Measurements from ENCODE around the gene SERINC2. TPM values are rescaled to one million over a fixed set of nuclear protein-coding genes. Genes with fewer than 3 reads are reported as not detected.

SERINC2 gene
- total RNA-seq, 1 donor from 2014 or later: 30.4 TPM

- Mint-ChIP-seq H3K36me3 (ENCODE audit: low read depth, unreplicated experiment) (peaks cover 2% of the 10 kb centered on the region), H3K27me3 (ENCODE audit: low read depth, unreplicated experiment) (peaks cover 13% of the 10 kb centered on the region), H3K9me3 (ENCODE audit: unreplicated experiment) (peaks cover 18% of the 10 kb centered on the region), H3K4me1 (ENCODE audit: low read depth, unreplicated experiment) (no peaks in the 10 kb centered on the region), H3K4me3 (ENCODE audit: unreplicated experiment) (no peak overlapping the region), H3K27ac (ENCODE audit: unreplicated experiment) (no peak overlapping the region)
- Histone ChIP-seq H4K20me1 (ENCODE audit: insufficient read depth, low read length) (no peaks in the 10 kb centered on the region), H3K4me1 (ENCODE audit: insufficient read depth, low read length) (no peaks in the 10 kb centered on the region), H3K9me3 (ENCODE audit: insufficient read depth, low read depth, low read length) (peaks cover 3% of the 10 kb centered on the region), H2AFZ (ENCODE audit: low read depth, low read length) (no peak overlapping the region), H3K9ac (ENCODE audit: low read length) (no peak overlapping the region), H3K4me3 (ENCODE audit: insufficient read depth, low read depth, low read length) (no peak overlapping the region), H3K27me3 (ENCODE audit: insufficient read depth, low read length) (peaks cover 3% of the 10 kb centered on the region), H3K4me2 (ENCODE audit: low read length) (no peak overlapping the region), H3K36me3 (ENCODE audit: insufficient read depth, low read length) (no peaks in the 10 kb centered on the region), H3K27ac (ENCODE audit: low read depth, low read length) (no peak overlapping the region), H3K79me2 (ENCODE audit: insufficient read depth, low read length) (no peaks in the 10 kb centered on the region)
- FAIRE-seq: no peak
- DNase-seq (ENCODE audit: low read depth): no peak
- TF ChIP-seq CTCF (IDR thresholded peaks at IDR 0.05; ENCODE audit: insufficient read depth, low read depth, low read length): no peak
- TF ChIP-seq EZH2 (IDR thresholded peaks at IDR 0.05; ENCODE audit: insufficient read depth, low read length): no peak
Measured at GRCh38 chr1:31441558-31441957, 28.5 kb downstream of the SERINC2 start.

GRCh38 chr1:31441970-31442647 is 29.1 kb downstream of the SERINC2 start:
- Histone ChIP-seq H3K9ac (ENCODE audit: low read length) (no peak overlapping the region), H4K20me1 (ENCODE audit: insufficient read depth, low read length) (no peaks in the 10 kb centered on the region), H3K27me3 (ENCODE audit: insufficient read depth, low read length) (peaks cover 3% of the 10 kb centered on the region), H3K36me3 (ENCODE audit: insufficient read depth, low read length) (no peaks in the 10 kb centered on the region), H3K4me3 (ENCODE audit: insufficient read depth, low read depth, low read length) (no peak overlapping the region), H3K4me1 (ENCODE audit: insufficient read depth, low read length) (no peaks in the 10 kb centered on the region), H3K27ac (ENCODE audit: low read depth, low read length) (no peak overlapping the region), H3K4me2 (ENCODE audit: low read length) (no peak overlapping the region), H3K79me2 (ENCODE audit: insufficient read depth, low read length) (no peaks in the 10 kb centered on the region), H3K9me3 (ENCODE audit: insufficient read depth, low read depth, low read length) (peaks cover 3% of the 10 kb centered on the region), H2AFZ (ENCODE audit: low read depth, low read length) (no peak overlapping the region)
- peaks cover 13% of the 10 kb centered on the region for H3K27me3 Mint-ChIP-seq (ENCODE audit: low read depth, unreplicated experiment)
- H3K4me3 Mint-ChIP-seq (ENCODE audit: unreplicated experiment): no peak overlapping the region
- TF ChIP-seq EZH2 (IDR thresholded peaks at IDR 0.05; ENCODE audit: insufficient read depth, low read length) (no peak), CTCF (IDR thresholded peaks at IDR 0.05; ENCODE audit: insufficient read depth, low read depth, low read length) (no peak)
- peaks cover 2% of the 10 kb centered on the region for H3K36me3 Mint-ChIP-seq (ENCODE audit: low read depth, unreplicated experiment)
- H3K9me3 Mint-ChIP-seq (ENCODE audit: unreplicated experiment): peaks cover 18% of the 10 kb centered on the region
- no peak overlapping the region for H3K27ac Mint-ChIP-seq (ENCODE audit: unreplicated experiment)
- FAIRE-seq (no peak), DNase-seq (ENCODE audit: low read depth) (no peak)
- H3K4me1 Mint-ChIP-seq (ENCODE audit: low read depth, unreplicated experiment): no peaks in the 10 kb centered on the region

- FAIRE-seq (no peak), DNase-seq (ENCODE audit: low read depth) (no peak)
- Histone ChIP-seq H3K36me3 (ENCODE audit: insufficient read depth, low read length) (no peaks in the 10 kb centered on the region), H3K27ac (ENCODE audit: low read depth, low read length) (no peak overlapping the region), H3K79me2 (ENCODE audit: insufficient read depth, low read length) (no peaks in the 10 kb centered on the region), H3K9ac (ENCODE audit: low read length) (no peak overlapping the region), H3K4me1 (ENCODE audit: insufficient read depth, low read length) (no peaks in the 10 kb centered on the region), H3K9me3 (ENCODE audit: insufficient read depth, low read depth, low read length) (peaks cover 3% of the 10 kb centered on the region), H4K20me1 (ENCODE audit: insufficient read depth, low read length) (no peaks in the 10 kb centered on the region), H2AFZ (ENCODE audit: low read depth, low read length) (no peak overlapping the region), H3K4me2 (ENCODE audit: low read length) (no peak overlapping the region), H3K27me3 (ENCODE audit: insufficient read depth, low read length) (peaks cover 3% of the 10 kb centered on the region), H3K4me3 (ENCODE audit: insufficient read depth, low read depth, low read length) (no peak overlapping the region)
- Mint-ChIP-seq H3K27me3 (ENCODE audit: low read depth, unreplicated experiment) (peaks cover 16% of the 10 kb centered on the region), H3K36me3 (ENCODE audit: low read depth, unreplicated experiment) (peaks cover 2% of the 10 kb centered on the region), H3K9me3 (ENCODE audit: unreplicated experiment) (peaks cover 18% of the 10 kb centered on the region), H3K27ac (ENCODE audit: unreplicated experiment) (no peak overlapping the region), H3K4me1 (ENCODE audit: low read depth, unreplicated experiment) (no peaks in the 10 kb centered on the region), H3K4me3 (ENCODE audit: unreplicated experiment) (no peak overlapping the region)
- TF ChIP-seq CTCF (IDR thresholded peaks at IDR 0.05; ENCODE audit: insufficient read depth, low read depth, low read length) (no peak), EZH2 (IDR thresholded peaks at IDR 0.05; ENCODE audit: insufficient read depth, low read length) (no peak)
Measured at GRCh38 chr1:31442648-31442994, 29.6 kb downstream of the SERINC2 start.

Data from astrocyte (in vitro differentiated cells and primary cell).